SU-DHL-6 (cell line): Measurements from ENCODE around the gene TRIM17.

Experiments used
- H2AFZ ChIP-seq: fragments of 200-600 bp; sonication (generic); 2 replicates; pipeline ENCODE4 v1.6.1; 2014; ENCODE audit warnings: low read depth, mild to moderate bottlenecking, moderate library complexity, mixed read lengths, antibody characterized with exemption, low read length; ENCODE audit not compliant: severe bottlenecking
- H3F3A ChIP-seq: fragments of 200-600 bp; shearing (Covaris generic); 2 replicates; pipeline ENCODE4 v1.6.0; 2016; ENCODE audit warnings: antibody characterized with exemption, mild to moderate bottlenecking; ENCODE audit not compliant: insufficient read depth
- H3K27ac ChIP-seq: fragments of 200-600 bp; sonication (generic); 2 replicates; pipeline ENCODE4 v1.5.1; 2016; ENCODE audit warnings: low read depth, mild to moderate bottlenecking, low read length, moderate library complexity, mixed read lengths
- H3K27me3 ChIP-seq: fragments of 200-600 bp; sonication (generic), shearing (Covaris generic); 2 replicates; pipeline ENCODE4 v1.6.0; 2014; ENCODE audit warnings: mild to moderate bottlenecking, low read length
- H3K36me3 ChIP-seq: fragments of 200-600 bp; sonication (generic); 2 replicates; pipeline ENCODE4 v1.6.1; 2014; ENCODE audit warnings: mild to moderate bottlenecking, low read length, mixed read lengths
- H3K4me2 ChIP-seq: fragments of 300-600, 200-600 bp; shearing (Covaris generic), sonication (generic); 2 replicates; pipeline ENCODE4 v1.6.0; 2014; ENCODE audit warnings: low read length, low read depth, mild to moderate bottlenecking; ENCODE audit not compliant: poor library complexity, severe bottlenecking
- H3K4me3 ChIP-seq: fragments of 200-600 bp; sonication (generic); 2 replicates; pipeline ENCODE4 v1.5.1; 2014; ENCODE audit warnings: antibody characterized with exemption, low read length, mild to moderate bottlenecking, mixed read lengths; ENCODE audit not compliant: insufficient read depth, poor library complexity, severe bottlenecking
- H3K79me2 ChIP-seq: fragments of 200-600 bp; sonication (generic); 2 replicates; pipeline ENCODE4 v1.6.1; 2014; ENCODE audit warnings: mild to moderate bottlenecking, low read length, moderate library complexity; ENCODE audit not compliant: insufficient read depth
- H3K9ac ChIP-seq: fragments of 200-600 bp; sonication (generic); 2 replicates; pipeline ENCODE4 v1.7.0; 2014; ENCODE audit warnings: mild to moderate bottlenecking, low read length
- H3K9me2 ChIP-seq: fragments of 200-600 bp; sonication (generic); replicated peaks from 2 replicates; pipeline ENCODE4 v1.6.1; 2014; ENCODE audit warnings: low read length; ENCODE audit not compliant: insufficient read depth
- H3K9me3 ChIP-seq: fragments of 200-600 bp; sonication (generic); 2 replicates; pipeline ENCODE4 v1.6.1; 2014; ENCODE audit warnings: low read length, mixed read lengths; ENCODE audit not compliant: insufficient read depth
- H4K20me1 ChIP-seq: fragments of 200-600 bp; sonication (generic); 2 replicates; pipeline ENCODE4 v1.6.1; 2014; ENCODE audit warnings: low read depth, mild to moderate bottlenecking, antibody characterized with exemption, low read length, moderate library complexity, mixed read lengths
- EZH2phosphoT487 ChIP-seq: fragments of 200-600 bp; sonication (generic), shearing (Covaris generic); conservative IDR thresholded peaks from 2 replicates; pipeline ENCODE4 v1.6.1; 2018; ENCODE audit warnings: mild to moderate bottlenecking, antibody characterized with exemption, low read length, moderate library complexity, mixed read lengths
- TF ChIP-seq, protein P1 (sequence below): fragments of 200-600 bp; sonication (generic); IDR thresholded peaks from one replicate; pipeline ENCODE4 v1.5.1; 2017; ENCODE audit warnings: antibody characterized with exemption, mild to moderate bottlenecking, low read length, moderate library complexity; ENCODE audit not compliant: insufficient read depth, poor library complexity, severe bottlenecking

Gene TRIM17

DNA sequence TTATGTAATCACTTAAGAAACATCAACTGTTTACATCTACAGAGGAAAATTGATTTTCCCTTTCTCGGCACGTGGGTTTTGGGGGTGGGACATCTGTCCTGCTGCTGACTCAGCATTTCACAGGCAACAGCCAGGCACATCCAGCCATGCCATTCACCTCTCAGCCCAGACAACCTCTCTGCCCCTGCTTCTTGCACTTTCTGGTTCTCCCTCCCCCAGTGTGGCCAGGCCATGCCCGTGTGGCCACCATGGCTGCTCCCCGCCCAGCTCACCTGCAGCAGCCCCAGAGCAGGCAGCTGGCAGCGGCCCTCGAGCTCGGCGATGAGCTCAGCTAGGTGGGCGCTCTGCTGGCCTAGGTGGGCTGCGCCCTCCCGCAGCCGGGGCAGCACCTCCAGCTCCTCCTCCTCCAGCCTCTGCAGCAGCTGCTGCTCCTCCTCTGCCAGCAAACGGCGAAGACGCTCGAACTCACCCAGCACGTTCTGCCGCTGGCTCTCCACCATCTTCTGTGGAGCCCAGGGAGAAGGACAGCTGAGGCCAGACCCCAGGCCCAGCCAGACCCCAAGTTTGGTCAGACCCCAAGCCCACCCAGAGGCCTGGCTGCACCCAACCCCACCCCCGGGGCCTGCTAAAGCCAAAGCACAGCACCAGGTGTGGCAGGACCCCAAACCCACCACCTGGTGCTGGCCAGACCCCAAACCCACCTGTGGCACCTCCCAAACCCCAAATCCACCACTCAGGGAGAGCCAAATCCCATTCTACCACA lies 15.8 kb downstream of the TRIM17 start:
- Histone ChIP-seq H3K27me3 (no peaks in the 10 kb centered on the region), H3K9ac (no peak overlapping the region), H3K9me3 (no peaks in the 10 kb centered on the region), H3K36me3 (no peaks in the 10 kb centered on the region), H3K9me2 (no peaks in the 10 kb centered on the region), H2AFZ (no peak overlapping the region), H3K27ac (no peak overlapping the region), H3F3A (no peaks in the 10 kb centered on the region), H3K4me3 (no peak overlapping the region), H3K79me2 (peaks cover 51% of the 10 kb centered on the region), H3K4me2 (no peak overlapping the region), H4K20me1 (peaks cover 12% of the 10 kb centered on the region; the same call in 1 of the 2 replicates)
- TF ChIP-seq, protein P1, sequence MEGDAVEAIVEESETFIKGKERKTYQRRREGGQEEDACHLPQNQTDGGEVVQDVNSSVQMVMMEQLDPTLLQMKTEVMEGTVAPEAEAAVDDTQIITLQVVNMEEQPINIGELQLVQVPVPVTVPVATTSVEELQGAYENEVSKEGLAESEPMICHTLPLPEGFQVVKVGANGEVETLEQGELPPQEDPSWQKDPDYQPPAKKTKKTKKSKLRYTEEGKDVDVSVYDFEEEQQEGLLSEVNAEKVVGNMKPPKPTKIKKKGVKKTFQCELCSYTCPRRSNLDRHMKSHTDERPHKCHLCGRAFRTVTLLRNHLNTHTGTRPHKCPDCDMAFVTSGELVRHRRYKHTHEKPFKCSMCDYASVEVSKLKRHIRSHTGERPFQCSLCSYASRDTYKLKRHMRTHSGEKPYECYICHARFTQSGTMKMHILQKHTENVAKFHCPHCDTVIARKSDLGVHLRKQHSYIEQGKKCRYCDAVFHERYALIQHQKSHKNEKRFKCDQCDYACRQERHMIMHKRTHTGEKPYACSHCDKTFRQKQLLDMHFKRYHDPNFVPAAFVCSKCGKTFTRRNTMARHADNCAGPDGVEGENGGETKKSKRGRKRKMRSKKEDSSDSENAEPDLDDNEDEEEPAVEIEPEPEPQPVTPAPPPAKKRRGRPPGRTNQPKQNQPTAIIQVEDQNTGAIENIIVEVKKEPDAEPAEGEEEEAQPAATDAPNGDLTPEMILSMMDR = no peak
- TF ChIP-seq EZH2phosphoT487 = no peak

DNA sequence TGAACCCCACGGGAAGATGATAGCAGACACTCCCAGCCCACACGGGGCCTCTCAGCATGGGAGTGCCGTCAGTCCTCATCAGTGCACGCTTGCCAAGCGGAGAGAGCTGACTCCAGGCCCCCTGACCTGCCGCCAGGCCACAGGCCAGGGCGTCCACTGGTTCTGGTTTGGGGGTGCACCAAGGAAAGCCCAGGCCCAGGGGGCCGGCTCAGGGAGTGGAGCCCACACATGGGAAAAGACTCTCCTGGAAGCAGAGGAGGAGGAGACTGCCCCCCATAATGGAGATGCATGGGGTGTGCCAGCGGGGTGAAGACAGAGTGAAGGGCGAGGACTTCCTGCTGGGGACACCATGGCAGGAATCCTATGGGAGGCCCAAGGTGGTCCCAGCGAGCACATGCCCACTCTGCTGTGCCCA lies 16.4 kb downstream of the TRIM17 start:
- no peak overlapping the region for H2AFZ ChIP-seq
- no peaks in the 10 kb centered on the region for H3K27me3 ChIP-seq
- H4K20me1 ChIP-seq = peaks cover 7% of the 10 kb centered on the region; the same call in 1 of the 2 replicates
- H3K36me3 ChIP-seq = no peaks in the 10 kb centered on the region
- no peaks in the 10 kb centered on the region for H3F3A ChIP-seq
- no peaks in the 10 kb centered on the region for H3K9me3 ChIP-seq
- peaks cover 44% of the 10 kb centered on the region for H3K79me2 ChIP-seq
- no peak overlapping the region for H3K27ac ChIP-seq
- no peak overlapping the region for H3K4me3 ChIP-seq
- no peak overlapping the region for H3K4me2 ChIP-seq
- TF ChIP-seq EZH2phosphoT487 = no peak
- TF ChIP-seq, protein P1 = no peak
- H3K9me2 ChIP-seq = no peaks in the 10 kb centered on the region
- no peak overlapping the region for H3K9ac ChIP-seq

DNA sequence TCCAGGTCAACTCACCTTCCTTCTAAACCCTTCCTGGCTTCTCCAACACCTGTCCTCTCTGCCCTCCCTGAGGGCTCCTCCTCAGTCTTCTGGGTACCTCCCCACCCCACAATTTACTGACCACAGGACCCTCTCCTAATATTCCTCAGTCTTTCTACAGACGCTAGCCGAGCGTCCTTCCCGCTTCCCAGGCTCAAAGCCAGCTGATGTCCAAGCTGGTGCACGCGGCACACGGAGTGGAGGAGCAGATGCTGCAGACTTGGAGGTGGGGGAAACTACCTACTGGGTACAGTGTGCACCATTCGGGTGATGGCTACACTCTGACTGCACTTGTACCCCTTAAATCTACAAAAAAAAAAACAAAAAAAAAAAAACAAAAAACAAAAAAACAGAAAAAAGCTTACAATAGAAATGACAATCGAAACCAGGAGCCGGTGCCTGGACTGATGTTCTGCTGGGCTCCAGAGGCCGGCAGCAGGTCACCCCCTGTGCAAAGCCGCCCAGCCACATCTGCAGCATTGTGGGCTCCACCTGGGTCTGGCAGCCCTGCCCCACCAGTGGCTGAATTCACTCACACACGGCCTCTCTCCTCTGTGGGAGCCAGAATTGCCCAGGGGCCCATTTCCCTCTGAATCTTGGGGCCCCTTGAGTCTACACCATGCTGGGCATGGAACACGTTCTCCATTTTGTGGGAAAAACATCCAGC lies 17.0 kb downstream of the TRIM17 start:
- TF ChIP-seq, protein P1 = no peak
- TF ChIP-seq EZH2phosphoT487 = no peak
- no peak overlapping the region for H3K4me3 ChIP-seq
- no peaks in the 10 kb centered on the region for H3F3A ChIP-seq
- H3K36me3 ChIP-seq = no peaks in the 10 kb centered on the region
- no peak overlapping the region for H3K9ac ChIP-seq
- no peaks in the 10 kb centered on the region for H3K27me3 ChIP-seq
- no peak overlapping the region for H2AFZ ChIP-seq
- H3K27ac ChIP-seq = no peak overlapping the region
- no peak overlapping the region for H3K4me2 ChIP-seq
- H3K79me2 ChIP-seq = peaks cover 39% of the 10 kb centered on the region
- H3K9me3 ChIP-seq = no peaks in the 10 kb centered on the region
- H4K20me1 ChIP-seq = peaks cover 4% of the 10 kb centered on the region; the same call in 1 of the 2 replicates
- no peaks in the 10 kb centered on the region for H3K9me2 ChIP-seq
